Caco-2 (cell line): Measurements from ENCODE around the gene PIGQ. TPM values are rescaled to one million over a fixed set of nuclear protein-coding genes. Genes with fewer than 3 reads are reported as not detected.
A peak's percentile ranks its signal among the peaks of the same experiment; 100 is the strongest.
"Not testable (repeated sequence)": the region's sequence is repeated elsewhere in the genome, so short reads cannot be mapped to it uniquely, and the experiment has no call there.

Experiments used
- BruUV-seq: library from RNA; stranded (reverse); fragments of 400-500 nt; replicated peaks from 2 replicates; lab custom pipeline; 2021; lab: Mats Ljungman, UMichigan
- CTCF ChIA-PET: fragments of 300-600 bp; sonication (Branson Sonifier 250); formaldehyde crosslinking; loops from one replicate; lab custom pipeline; 2022; ENCODE audit warnings: antibody characterized with exemption; lab: Charles Lee
- POLR2A ChIA-PET: fragments of 300-600 bp; sonication (Branson Sonifier 250); formaldehyde crosslinking; loops from one replicate; lab custom pipeline; 2022; ENCODE audit warnings: antibody characterized with exemption; lab: Charles Lee
- DNase-seq, 2 experiments: peaks; one replicate each; pipeline versions ENCODE4 v3.0.0 to v3.0.0-alpha.2; 2020 to 2022
- H3K27me3 ChIP-seq: replicated peaks from 2 replicates; pipeline ENCODE4 v1.6.0; 2011; ENCODE audit warnings: low read length; ENCODE audit not compliant: control insufficient read depth, insufficient read depth
- H3K36me3 ChIP-seq: 2 replicates; pipeline ENCODE4 v1.5.1; 2011; ENCODE audit warnings: low read length; ENCODE audit not compliant: control insufficient read depth, insufficient read depth
- H3K4me1 ChIP-seq: fragments of 250-450 bp; sonication (Bioruptor Pico); 2 replicates; pipeline ENCODE4 v1.5.1; 2020; ENCODE audit warnings: mild to moderate bottlenecking
- H3K4me3 ChIP-seq: 2 replicates; pipeline ENCODE4 v1.5.1; 2011; ENCODE audit warnings: low read depth, mild to moderate bottlenecking, control low read depth, low read length
- H3K9me3 ChIP-seq: fragments of 250-450 bp; sonication (Bioruptor Pico); 2 replicates; pipeline ENCODE4 v1.5.1; 2020; ENCODE audit warnings: mild to moderate bottlenecking, moderate library complexity
- H3K27ac Mint-ChIP-seq: one replicate; pipeline ENCODE4 v1.8.0; 2022; ENCODE audit warnings: mixed read lengths; ENCODE audit not compliant: unreplicated experiment
- H3K27me3 Mint-ChIP-seq: one replicate; pipeline ENCODE4 v1.8.0; 2022; ENCODE audit warnings: mixed read lengths; ENCODE audit not compliant: insufficient read depth, unreplicated experiment
- H3K36me3 Mint-ChIP-seq: one replicate; pipeline ENCODE4 v1.8.0; 2022; ENCODE audit warnings: mild to moderate bottlenecking, mixed read lengths; ENCODE audit not compliant: insufficient read depth, unreplicated experiment
- H3K4me1 Mint-ChIP-seq: one replicate; pipeline ENCODE4 v1.8.0; 2022; ENCODE audit warnings: low read depth, mixed read lengths; ENCODE audit not compliant: unreplicated experiment
- H3K4me3 Mint-ChIP-seq: one replicate; pipeline ENCODE4 v1.8.0; 2022; ENCODE audit warnings: mild to moderate bottlenecking, moderate library complexity, mixed read lengths; ENCODE audit not compliant: unreplicated experiment
- H3K9me3 Mint-ChIP-seq: one replicate; pipeline ENCODE4 v1.8.0; 2022; ENCODE audit warnings: mixed read lengths; ENCODE audit not compliant: unreplicated experiment
- intact Hi-C: fragments of 100-400 bp; cut with micrococcal nuclease; formaldehyde crosslinking; loops from one replicate; pipeline ENCODE4 v1.10.0; 2022; ENCODE audit not compliant: unreplicated experiment
- total RNA-seq: library from RNA; stranded (reverse); gene quantifications from 2 replicates; pipeline ENCODE4 v1.2.3, GENCODE V29; 2022
- TF ChIP-seq, protein P1 (sequence below), 2 experiments: fragments of 200-600 bp in 1 of 2; IDR thresholded peaks; 1 replicate in 1 of 2; 2 replicates in 1 of 2; pipeline versions ENCODE4 v1.5.1 to v1.8.0; 2011 to 2022; ENCODE audit warnings: antibody characterized with exemption in 1 of 2, control low read depth in 1 of 2, inconsistent platforms in 1 of 2, low read depth in 1 of 2, low read length in 1 of 2, mild to moderate bottlenecking in 1 of 2, moderate library complexity in 1 of 2; ENCODE audit not compliant: insufficient read depth in 1 of 2, severe bottlenecking in 1 of 2, unreplicated experiment in 1 of 2

PIGQ gene
- total RNA-seq, 1 experiment from 2014 or later, result 45.8 TPM

DNA sequence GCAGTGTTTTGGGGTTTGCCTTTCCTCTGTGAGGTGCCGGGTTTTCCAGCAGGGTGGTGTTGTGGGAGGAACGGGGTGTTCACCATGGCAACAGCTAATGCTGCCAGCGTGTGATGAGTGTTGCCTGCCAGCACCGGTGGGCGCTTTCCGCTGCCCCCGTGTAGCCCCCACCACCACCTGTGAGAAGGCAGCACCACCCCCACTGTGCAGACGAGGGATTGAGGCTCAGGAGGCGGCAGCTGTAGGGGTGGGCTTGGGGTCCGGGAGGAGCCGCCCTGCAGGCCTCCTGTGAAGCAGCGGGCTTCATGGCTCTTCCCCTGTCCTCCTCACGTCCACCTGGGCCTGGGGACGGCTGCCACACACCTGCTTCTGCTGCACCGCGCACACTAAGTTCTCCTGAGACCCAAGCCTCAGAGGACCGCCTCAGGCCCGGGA lies 25.3 kb downstream of the PIGQ start:
- peaks cover 29% of the 10 kb centered on the region for H3K4me1 ChIP-seq
- ChIA-PET CTCF (no interaction called here), POLR2A (no interaction called here)
- H3K4me3 Mint-ChIP-seq, result no peak overlapping the region
- no peak overlapping the region for H3K27ac Mint-ChIP-seq
- TF ChIP-seq, protein P1, sequence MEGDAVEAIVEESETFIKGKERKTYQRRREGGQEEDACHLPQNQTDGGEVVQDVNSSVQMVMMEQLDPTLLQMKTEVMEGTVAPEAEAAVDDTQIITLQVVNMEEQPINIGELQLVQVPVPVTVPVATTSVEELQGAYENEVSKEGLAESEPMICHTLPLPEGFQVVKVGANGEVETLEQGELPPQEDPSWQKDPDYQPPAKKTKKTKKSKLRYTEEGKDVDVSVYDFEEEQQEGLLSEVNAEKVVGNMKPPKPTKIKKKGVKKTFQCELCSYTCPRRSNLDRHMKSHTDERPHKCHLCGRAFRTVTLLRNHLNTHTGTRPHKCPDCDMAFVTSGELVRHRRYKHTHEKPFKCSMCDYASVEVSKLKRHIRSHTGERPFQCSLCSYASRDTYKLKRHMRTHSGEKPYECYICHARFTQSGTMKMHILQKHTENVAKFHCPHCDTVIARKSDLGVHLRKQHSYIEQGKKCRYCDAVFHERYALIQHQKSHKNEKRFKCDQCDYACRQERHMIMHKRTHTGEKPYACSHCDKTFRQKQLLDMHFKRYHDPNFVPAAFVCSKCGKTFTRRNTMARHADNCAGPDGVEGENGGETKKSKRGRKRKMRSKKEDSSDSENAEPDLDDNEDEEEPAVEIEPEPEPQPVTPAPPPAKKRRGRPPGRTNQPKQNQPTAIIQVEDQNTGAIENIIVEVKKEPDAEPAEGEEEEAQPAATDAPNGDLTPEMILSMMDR (IDR thresholded peaks at IDR 0.05; ENCODE audit: insufficient read depth in 1 of 2, low read depth in 1 of 2, low read length in 1 of 2, severe bottlenecking in 1 of 2, unreplicated experiment in 1 of 2), result no peak
- no peaks in the 10 kb centered on the region for H3K9me3 Mint-ChIP-seq
- no peak overlapping the region for H3K4me3 ChIP-seq
- no peaks in the 10 kb centered on the region for H3K27me3 Mint-ChIP-seq
- H3K9me3 ChIP-seq, result no peaks in the 10 kb centered on the region
- H3K36me3 ChIP-seq, result peaks cover 2% of the 10 kb centered on the region
- no TSS peak for BruUV-seq
- peaks cover 25% of the 10 kb centered on the region for H3K4me1 Mint-ChIP-seq
- H3K27me3 ChIP-seq, result no peaks in the 10 kb centered on the region
- peak in 1 of 2 experiments; percentile 28 for DNase-seq
- intact Hi-C loops, result no loop called here
- peaks cover 22% of the 10 kb centered on the region for H3K36me3 Mint-ChIP-seq

DNA sequence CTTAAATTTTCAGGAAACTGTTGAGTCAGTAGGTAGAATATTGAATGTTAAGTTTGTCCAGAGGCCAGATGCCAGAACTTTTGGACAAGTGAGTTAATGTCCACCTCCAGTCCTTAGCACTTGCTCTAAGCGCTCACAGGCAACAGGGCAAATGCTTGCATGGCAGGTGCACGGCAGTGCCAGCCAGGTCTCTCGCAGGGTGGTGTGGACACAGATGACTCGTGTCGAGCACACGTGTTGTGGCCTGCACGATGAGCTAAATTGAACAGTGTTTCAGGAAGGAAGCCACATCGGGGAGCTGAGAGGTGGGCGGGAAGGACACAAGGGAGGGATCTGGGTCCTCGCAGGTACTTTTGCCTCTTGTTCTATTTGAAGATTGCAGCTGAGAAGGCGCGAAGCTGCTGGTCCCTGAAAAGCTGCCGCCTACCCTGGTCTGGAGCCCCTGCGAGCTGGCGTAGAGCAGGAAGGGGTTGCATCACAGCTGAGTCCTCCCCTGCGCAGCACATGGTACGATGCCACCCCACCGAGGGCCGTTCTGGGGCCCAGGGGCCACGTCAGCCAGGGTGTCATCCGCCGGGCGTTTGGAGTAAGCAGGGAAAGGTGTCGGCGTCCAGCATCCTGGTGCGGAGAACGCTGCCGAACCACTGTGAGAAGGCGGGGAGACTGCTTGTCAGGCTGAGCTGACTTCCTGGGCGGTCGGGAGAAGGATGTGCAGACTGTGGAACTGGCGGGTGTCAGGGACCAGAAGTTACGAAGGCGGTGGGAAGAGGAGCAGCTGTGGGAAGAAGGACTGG lies 26.4 kb downstream of the PIGQ start:
- H3K27me3 ChIP-seq, result no peaks in the 10 kb centered on the region
- no TSS peak for BruUV-seq
- H3K36me3 ChIP-seq, result peaks cover 2% of the 10 kb centered on the region
- no peaks in the 10 kb centered on the region for H3K9me3 ChIP-seq
- Mint-ChIP-seq H3K27me3 (no peaks in the 10 kb centered on the region), H3K4me3 (no peak overlapping the region), H3K4me1 (peaks cover 17% of the 10 kb centered on the region), H3K27ac (peak overlapping the region; percentile 38), H3K9me3 (no peaks in the 10 kb centered on the region), H3K36me3 (peaks cover 22% of the 10 kb centered on the region)
- no peak overlapping the region for H3K4me3 ChIP-seq
- intact Hi-C loops, result no loop called here
- POLR2A ChIA-PET, result no interaction called here
- H3K4me1 ChIP-seq, result peaks cover 29% of the 10 kb centered on the region
- TF ChIP-seq, protein P1 (IDR thresholded peaks at IDR 0.05; ENCODE audit: insufficient read depth in 1 of 2, low read depth in 1 of 2, low read length in 1 of 2, severe bottlenecking in 1 of 2, unreplicated experiment in 1 of 2), result no peak
- peak in 1 of 2 experiments; percentile 30 for DNase-seq
- CTCF ChIA-PET, result no interaction called here

DNA sequence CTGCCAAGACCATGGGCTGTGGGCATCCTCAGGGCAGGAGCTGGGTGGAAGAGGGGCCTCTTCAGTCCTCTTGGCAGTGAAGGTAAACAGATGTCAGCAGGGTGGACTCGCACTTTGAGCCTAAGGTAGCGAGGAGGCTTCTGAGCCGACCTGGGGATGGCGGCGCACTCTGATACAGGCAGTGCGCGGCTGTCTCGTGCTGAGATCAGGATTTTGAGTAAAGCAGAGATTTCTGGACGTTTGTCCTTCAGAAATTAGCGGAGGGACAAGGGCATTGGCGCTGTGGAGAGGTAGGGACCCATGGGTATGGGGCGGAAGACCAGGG lies 26.9 kb downstream of the PIGQ start:
- Histone ChIP-seq H3K27me3 (no peaks in the 10 kb centered on the region), H3K4me1 (peaks cover 27% of the 10 kb centered on the region), H3K4me3 (no peak overlapping the region), H3K36me3 (peaks cover 2% of the 10 kb centered on the region), H3K9me3 (no peaks in the 10 kb centered on the region)
- intact Hi-C loops, result no loop called here
- peak overlapping the region; percentile 38 for H3K27ac Mint-ChIP-seq
- no peak overlapping the region for H3K4me3 Mint-ChIP-seq
- H3K9me3 Mint-ChIP-seq, result no peaks in the 10 kb centered on the region
- ChIA-PET CTCF (no interaction called here), POLR2A (no interaction called here)
- no peak for DNase-seq
- no TSS peak for BruUV-seq
- no peaks in the 10 kb centered on the region for H3K27me3 Mint-ChIP-seq
- TF ChIP-seq, protein P1 (IDR thresholded peaks at IDR 0.05; ENCODE audit: insufficient read depth in 1 of 2, low read depth in 1 of 2, low read length in 1 of 2, severe bottlenecking in 1 of 2, unreplicated experiment in 1 of 2), result no peak
- peaks cover 13% of the 10 kb centered on the region for H3K4me1 Mint-ChIP-seq
- H3K36me3 Mint-ChIP-seq, result peaks cover 22% of the 10 kb centered on the region

DNA sequence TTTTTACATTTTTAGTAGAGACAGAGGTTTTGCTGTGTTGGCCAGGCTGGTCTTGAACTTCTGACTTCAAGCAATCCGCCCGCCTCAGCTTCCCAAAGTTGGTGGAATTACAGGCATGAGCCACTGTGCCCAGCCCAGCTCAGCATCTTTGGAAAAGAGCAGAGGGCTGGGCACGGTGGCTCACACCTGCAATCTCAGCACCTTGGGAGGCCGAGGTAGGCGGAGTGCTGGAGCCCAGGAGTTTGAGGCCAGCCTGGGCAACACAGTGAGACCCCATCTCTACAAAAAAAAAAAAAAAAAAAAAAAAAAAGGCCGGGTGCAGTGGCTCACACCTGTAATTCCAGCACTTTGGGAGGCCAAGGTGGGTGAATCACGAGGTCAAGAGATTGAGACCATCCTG lies 27.9 kb downstream of the PIGQ start:
- Mint-ChIP-seq H3K36me3 (peaks cover 22% of the 10 kb centered on the region), H3K4me1 (peaks cover 13% of the 10 kb centered on the region)
- intact Hi-C loops, CTCF ChIA-PET, H3K27me3 Mint-ChIP-seq, H3K4me3 Mint-ChIP-seq, POLR2A ChIA-PET, BruUV-seq, H3K27ac Mint-ChIP-seq, H3K9me3 Mint-ChIP-seq, H3K27me3 ChIP-seq, H3K36me3 ChIP-seq, H3K9me3 ChIP-seq, H3K4me3 ChIP-seq: not testable (repeated sequence)
- H3K4me1 ChIP-seq, result peaks cover 18% of the 10 kb centered on the region
- DNase-seq, result peak in 1 of 2 experiments; percentile 26
